Mammary epithelial cell (primary cell): ENCODE data around the gene PBX1.

ENCODE experiments used
- CTCF ChIP-seq, 2 donors: IDR thresholded peaks in 1 of 2; conservative IDR thresholded peaks in 1 of 2; 2 replicates each; pipeline ENCODE4 v1.5.1; 2011 to 2012; ENCODE audit warnings: inconsistent platforms in 2 of 2, low read length in 2 of 2, mild to moderate bottlenecking in 2 of 2, control low read depth in 1 of 2, low read depth in 1 of 2; ENCODE audit not compliant: insufficient read depth in 1 of 2; ENCODE audit errors: extremely low read depth in 1 of 2
- EZH2 ChIP-seq: IDR thresholded peaks from 2 replicates; pipeline ENCODE4 v1.6.1; 2012; ENCODE audit warnings: low read length, inconsistent platforms, borderline replicate concordance

DNA sequence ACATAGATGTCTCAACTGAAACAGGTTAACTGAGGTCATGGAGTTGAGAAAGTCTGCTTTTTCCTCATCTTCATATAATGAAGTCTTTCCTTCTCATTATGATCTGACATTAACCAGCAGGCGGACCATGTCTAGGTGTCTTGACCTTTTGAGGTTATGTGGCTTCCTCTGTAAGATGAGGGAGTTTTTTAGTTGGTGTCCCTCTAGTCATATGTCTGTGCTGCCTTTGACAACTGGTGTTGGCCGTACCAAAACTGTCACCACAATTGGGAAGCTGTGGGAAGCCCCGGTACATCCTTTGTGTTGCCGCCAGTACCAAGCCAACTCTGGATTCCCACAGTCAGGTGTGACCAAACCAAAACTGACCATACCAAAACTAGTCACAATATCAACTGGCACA is 105.1 kb downstream of the PBX1 start:
- TF ChIP-seq CTCF (conservative IDR thresholded peaks at IDR 0.05 in 1 of 2, IDR thresholded peaks at IDR 0.05 in 1 of 2; ENCODE audit: extremely low read depth in 1 of 2, insufficient read depth in 1 of 2, low read depth in 1 of 2, low read length in 2 of 2) (no peak), EZH2 (no peak)
